ENCODE data around the gene VPS35L.

DNA sequence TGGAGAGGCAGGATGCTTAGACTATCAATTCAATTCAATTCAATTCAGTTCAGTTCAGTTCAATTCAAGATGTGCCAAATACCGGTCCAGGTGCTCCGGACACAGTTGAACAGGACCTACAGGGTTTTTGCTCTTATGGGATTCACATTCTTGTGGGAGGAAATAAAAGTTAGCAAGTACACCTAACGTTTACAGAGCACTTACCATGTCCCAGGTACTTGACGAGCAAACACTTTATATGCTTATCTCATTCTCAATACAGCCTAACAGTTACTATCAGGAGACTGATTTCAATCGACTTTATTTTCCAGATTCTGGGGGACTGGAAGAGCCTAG, 33.1 kb upstream of the VPS35L start:
- TF ChIP-seq, protein P1, sequence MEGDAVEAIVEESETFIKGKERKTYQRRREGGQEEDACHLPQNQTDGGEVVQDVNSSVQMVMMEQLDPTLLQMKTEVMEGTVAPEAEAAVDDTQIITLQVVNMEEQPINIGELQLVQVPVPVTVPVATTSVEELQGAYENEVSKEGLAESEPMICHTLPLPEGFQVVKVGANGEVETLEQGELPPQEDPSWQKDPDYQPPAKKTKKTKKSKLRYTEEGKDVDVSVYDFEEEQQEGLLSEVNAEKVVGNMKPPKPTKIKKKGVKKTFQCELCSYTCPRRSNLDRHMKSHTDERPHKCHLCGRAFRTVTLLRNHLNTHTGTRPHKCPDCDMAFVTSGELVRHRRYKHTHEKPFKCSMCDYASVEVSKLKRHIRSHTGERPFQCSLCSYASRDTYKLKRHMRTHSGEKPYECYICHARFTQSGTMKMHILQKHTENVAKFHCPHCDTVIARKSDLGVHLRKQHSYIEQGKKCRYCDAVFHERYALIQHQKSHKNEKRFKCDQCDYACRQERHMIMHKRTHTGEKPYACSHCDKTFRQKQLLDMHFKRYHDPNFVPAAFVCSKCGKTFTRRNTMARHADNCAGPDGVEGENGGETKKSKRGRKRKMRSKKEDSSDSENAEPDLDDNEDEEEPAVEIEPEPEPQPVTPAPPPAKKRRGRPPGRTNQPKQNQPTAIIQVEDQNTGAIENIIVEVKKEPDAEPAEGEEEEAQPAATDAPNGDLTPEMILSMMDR (IDR thresholded peaks at IDR 0.05), result no peak
- TF ChIP-seq EP300 (IDR thresholded peaks at IDR 0.05) (no peak), POLR2A (IDR thresholded peaks at IDR 0.05) (no peak), POLR2AphosphoS5 (IDR thresholded peaks at IDR 0.05) (no peak)

All from stomach (tissue), 4 donors.